HAP-1 (cell line): ENCODE results near the gene EPHA2.

ENCODE experiments used
- DNase-seq, 2 experiments: peaks; one replicate each; pipeline ENCODE4 v3.0.0-alpha.2; 2016 to 2020; ENCODE audit warnings: low spot score in 2 of 2
- H3K27me3 ChIP-seq: fragments of 250-450 bp; sonication (Bioruptor Pico); 2 replicates; pipeline ENCODE4 v1.5.1; 2020; ENCODE audit warnings: low read depth, mild to moderate bottlenecking, moderate library complexity
- H3K36me3 ChIP-seq: fragments of 250-450 bp; sonication (Bioruptor Pico); replicated peaks from 2 replicates; pipeline ENCODE4 v1.5.1; 2020; ENCODE audit warnings: mild to moderate bottlenecking
- H3K4me1 ChIP-seq: fragments of 250-450 bp; sonication (Bioruptor Pico); 2 replicates; pipeline ENCODE4 v1.5.1; 2020; ENCODE audit warnings: mild to moderate bottlenecking
- H3K4me3 ChIP-seq: fragments of 250-450 bp; sonication (Bioruptor Pico); 2 replicates; pipeline ENCODE4 v1.5.1; 2020; ENCODE audit warnings: mild to moderate bottlenecking, moderate library complexity
- H3K9me3 ChIP-seq: fragments of 250-450 bp; sonication (Bioruptor Pico); 2 replicates; pipeline ENCODE4 v1.5.1; 2020; ENCODE audit warnings: mild to moderate bottlenecking, moderate library complexity
- in situ Hi-C: fragments of 300-500 bp; cut with MboI; formaldehyde crosslinking; loops from 3 replicates; pipeline ENCODE4 v1.14.3; 2020; ENCODE audit warnings: low sequenced_read_pairs, inconsistent platforms, mixed read lengths

EPHA2 gene

DNA sequence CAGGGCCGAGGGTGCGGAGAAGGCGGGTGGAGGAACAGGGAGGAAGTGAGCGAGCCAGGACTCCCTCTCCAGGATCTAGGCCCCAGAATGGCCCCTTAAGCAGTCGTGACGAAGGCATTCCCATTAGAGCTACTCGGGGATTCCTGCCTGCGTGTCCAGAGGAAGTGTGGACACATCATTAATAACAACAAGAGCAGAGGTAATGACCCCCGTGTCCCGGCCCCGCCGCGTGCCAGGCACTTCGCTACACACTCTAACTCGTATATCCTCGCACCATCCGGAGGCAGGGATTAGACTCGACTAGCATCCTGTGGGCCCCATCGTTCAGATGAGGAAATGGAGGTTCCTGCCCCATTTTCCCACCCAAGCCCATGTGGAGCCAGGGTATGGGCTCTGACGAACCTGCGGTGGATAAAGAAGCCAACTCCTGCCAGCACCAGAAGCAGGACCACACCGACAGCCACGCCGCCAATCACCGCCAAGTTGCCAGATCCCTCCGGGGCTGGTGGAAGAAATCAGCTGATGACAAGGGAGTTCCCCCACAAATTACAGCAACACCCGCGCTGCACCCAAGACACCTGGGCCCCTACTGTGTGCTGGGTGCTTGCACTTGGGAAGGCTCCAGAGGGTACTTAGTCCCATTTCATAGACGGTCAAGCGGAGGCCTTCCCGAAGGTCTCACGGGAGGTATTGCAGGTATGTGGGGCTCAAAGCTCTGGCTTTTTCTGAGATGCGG, 21.6 kb downstream of the EPHA2 start:
- Histone ChIP-seq H3K4me1 (no peaks in the 10 kb centered on the region), H3K4me3 (no peak overlapping the region), H3K9me3 (no peaks in the 10 kb centered on the region), H3K36me3 (peaks cover 68% of the 10 kb centered on the region), H3K27me3 (no peaks in the 10 kb centered on the region)
- in situ Hi-C loops = no loop called here
- DNase-seq = no peak

DNA sequence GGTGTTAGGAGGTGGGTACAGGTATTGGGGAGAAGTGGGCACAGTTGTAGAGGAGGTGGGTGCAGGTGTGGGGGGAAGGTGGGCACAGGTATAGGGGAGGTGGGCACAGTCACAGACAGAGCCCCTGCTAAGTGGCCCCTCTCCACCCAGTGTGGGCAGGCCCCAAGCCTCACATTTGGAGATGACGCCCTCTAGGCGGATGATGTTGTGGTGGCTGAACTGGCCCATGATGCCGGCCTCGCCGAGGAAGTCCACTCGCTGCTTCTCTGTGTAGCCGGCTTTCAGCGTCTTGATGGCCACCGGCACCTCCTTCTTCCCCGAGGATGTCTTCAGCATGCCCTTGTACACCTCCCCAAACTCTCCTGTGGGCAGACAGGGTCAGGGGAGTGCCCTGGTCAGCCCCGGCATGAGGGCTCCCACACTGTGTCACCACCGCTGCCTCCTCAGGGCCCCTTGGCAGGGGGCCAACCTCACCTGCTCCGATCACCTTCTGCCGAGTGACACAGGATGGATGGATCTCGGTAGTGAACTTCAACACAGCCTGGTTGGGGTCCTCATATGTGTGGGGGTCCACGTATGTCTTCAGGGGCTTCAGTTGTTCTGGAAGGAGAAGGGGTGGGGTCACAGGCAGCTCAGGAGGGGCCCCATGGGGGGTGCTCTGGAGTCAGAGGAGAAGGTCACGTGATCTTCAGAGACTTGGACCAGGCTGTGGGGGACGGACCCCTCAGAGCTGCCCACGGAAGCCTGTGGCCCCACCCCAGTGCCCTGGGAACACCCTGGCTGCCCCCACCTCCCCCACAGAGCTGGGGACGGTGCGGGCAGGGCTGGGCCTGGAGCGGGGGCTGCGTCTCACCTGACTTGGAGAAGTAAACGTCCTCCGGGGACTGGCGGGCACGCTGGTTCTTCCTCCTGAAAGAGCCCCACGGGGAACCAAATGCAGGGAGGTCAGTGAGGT, 22.6 kb downstream of the EPHA2 start:
- in situ Hi-C loops = no loop called here
- H3K27me3 ChIP-seq = no peaks in the 10 kb centered on the region
- no peaks in the 10 kb centered on the region for H3K4me1 ChIP-seq
- no peaks in the 10 kb centered on the region for H3K9me3 ChIP-seq
- peaks cover 70% of the 10 kb centered on the region for H3K36me3 ChIP-seq
- DNase-seq = no peak
- H3K4me3 ChIP-seq = no peak overlapping the region

DNA sequence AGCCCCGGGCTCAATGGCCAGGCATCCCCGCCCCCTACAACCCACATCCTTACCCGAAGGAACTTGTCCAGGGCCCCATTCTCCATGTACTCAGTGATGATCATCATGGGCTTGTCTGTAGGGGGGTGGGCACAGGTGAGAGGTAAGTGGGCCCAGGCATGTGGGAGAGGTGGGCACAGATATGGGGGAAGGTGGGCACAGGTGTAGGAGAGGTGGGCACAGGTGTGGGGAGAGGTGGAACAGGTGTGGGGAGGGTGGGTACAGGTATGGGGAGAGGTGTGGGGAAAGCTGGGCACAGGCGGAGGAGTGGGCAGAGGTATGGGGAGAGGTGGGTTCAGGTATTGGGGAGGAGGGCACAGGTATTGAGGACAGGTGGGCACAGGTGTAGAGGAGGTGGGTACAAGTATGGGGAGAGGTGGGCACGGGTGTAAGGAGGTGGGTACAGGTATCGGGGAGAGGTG, 23.5 kb downstream of the EPHA2 start:
- no peak overlapping the region for H3K4me3 ChIP-seq
- no peak for DNase-seq
- no peaks in the 10 kb centered on the region for H3K27me3 ChIP-seq
- in situ Hi-C loops = no loop called here
- no peaks in the 10 kb centered on the region for H3K9me3 ChIP-seq
- peaks cover 66% of the 10 kb centered on the region for H3K36me3 ChIP-seq
- no peaks in the 10 kb centered on the region for H3K4me1 ChIP-seq

DNA sequence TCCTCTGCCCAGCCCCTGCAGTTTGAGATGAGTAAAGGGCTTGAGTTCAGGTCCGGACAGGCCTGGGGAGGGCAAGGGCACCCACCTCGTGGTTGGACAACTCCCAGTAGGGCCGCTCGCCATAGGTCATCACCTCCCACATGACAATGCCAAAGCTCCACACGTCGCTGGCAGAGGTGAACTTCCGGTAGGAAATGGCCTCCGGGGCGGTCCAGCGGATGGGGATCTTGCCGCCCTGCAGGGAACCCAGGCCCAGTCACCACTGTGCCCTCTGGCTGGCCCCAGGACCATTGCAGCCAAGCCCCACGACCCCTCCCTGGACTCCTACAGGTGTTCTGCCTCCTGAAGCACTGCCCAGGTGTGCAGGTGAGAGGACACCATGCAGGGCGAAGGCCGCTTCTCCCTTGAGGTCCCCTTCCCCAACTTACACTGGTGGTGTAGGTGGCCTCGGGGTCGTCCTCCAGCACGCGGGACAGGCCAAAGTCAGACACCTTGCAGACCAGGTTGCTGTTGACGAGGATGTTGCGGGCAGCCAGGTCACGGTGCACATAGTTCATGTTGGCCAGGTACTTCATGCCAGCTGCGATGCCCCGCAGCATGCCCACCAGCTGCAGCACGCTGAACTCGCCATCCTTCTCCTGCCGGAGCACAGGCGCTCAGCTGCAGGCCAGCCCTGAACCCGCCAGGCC, 24.1 kb downstream of the EPHA2 start:
- Histone ChIP-seq H3K36me3 (peaks cover 70% of the 10 kb centered on the region), H3K4me3 (no peak overlapping the region), H3K4me1 (no peaks in the 10 kb centered on the region), H3K27me3 (no peaks in the 10 kb centered on the region), H3K9me3 (no peaks in the 10 kb centered on the region)
- no peak for DNase-seq
- in situ Hi-C loops = no loop called here

DNA sequence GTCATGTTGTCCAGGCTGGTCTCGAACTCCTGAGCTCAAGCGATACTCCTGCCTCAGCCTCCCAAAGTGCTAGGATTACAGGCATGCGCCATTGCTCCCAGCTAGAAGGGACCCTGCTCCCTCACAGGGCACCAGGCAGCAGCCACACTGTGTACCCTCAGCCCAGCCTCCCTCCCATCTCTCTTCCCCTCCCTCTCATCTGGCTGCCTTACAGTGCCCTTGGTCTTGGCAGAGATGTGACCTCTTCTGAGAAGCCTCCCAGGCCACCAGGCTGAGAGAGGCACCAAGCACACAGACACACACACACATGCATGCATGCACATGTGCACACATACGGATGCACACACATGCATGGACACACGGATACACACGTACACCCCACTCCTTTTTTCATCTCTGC, 25.0 kb downstream of the EPHA2 start:
- Histone ChIP-seq H3K27me3 (no peaks in the 10 kb centered on the region), H3K36me3 (peaks cover 73% of the 10 kb centered on the region), H3K9me3 (no peaks in the 10 kb centered on the region), H3K4me3 (no peak overlapping the region), H3K4me1 (no peaks in the 10 kb centered on the region)
- in situ Hi-C loops = no loop called here
- no peak for DNase-seq

DNA sequence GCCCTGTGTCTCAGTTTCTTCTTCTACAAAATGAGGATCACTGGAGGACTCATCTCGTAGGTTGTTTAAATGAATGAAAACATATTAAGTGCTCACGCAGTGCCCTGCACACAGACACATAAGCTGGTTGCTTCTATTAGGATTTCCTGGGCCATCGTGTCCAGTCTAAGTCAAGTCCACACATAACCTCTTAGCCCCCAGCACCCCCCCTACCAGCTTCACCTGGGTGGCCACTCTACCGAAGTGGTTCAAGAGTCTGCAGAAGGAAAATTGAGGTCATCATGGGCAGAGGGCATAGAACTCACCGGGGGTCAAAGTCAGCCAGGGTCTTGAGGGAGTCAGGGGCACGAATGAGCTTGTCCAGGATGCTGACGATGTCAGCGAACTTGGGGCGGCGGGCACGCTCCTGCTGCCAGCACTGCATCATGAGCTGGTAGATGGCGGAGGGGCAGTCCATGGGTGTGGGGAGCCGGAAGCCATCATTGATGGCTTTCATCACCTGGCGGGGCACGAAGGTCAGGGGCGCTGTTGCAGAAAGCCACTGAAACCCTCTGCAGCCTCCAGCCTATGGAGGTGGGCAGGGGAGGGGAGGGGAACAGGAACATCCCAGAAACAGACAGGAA, 25.8 kb downstream of the EPHA2 start:
- Histone ChIP-seq H3K9me3 (no peaks in the 10 kb centered on the region), H3K4me1 (no peaks in the 10 kb centered on the region), H3K4me3 (no peak overlapping the region), H3K27me3 (no peaks in the 10 kb centered on the region), H3K36me3 (peaks cover 65% of the 10 kb centered on the region)
- no peak for DNase-seq
- in situ Hi-C loops = no loop called here

DNA sequence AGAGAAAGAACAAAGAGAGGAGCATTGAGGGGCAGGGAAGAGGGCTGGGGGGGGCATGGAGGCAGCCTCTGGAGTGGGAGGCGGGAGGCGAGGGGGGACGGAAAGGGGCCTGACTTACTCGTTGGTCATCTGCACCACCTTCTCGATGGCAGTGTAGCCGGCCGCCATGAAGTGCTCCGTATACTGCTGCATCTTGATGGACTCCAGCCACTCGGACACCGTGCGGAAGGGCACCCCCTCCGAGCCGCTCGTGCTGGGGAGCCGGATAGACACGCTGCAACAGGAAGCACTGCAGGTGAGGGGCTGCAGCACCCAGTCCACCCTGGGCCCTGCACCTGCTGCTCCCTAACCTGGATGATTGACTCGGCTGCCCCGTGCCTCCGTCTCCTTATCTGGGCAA, 26.6 kb downstream of the EPHA2 start:
- peaks cover 64% of the 10 kb centered on the region for H3K36me3 ChIP-seq
- DNase-seq = no peak
- H3K4me1 ChIP-seq = no peaks in the 10 kb centered on the region
- H3K27me3 ChIP-seq = no peaks in the 10 kb centered on the region
- H3K9me3 ChIP-seq = no peaks in the 10 kb centered on the region
- in situ Hi-C loops = no loop called here
- no peak overlapping the region for H3K4me3 ChIP-seq

DNA sequence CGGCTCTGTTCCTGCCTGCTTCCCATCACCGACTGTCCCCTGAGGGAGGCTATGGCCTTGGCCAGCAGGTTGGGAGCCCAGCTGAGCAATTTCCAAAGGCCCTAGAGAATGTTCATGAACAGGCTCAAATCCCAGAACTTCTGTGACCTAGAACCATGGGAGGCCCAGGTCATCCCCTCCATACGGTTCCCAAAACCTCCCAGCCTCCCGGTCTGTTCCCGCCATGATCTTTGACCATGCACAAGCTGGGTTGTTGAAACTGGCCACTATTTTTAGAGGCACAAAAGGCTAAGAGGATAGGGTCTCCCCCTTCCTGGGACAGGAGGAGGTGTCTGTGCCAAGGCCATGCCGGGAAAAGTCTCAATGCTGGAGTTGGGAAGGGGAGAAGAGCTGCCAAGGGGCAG, 27.5 kb downstream of the EPHA2 start:
- Histone ChIP-seq H3K9me3 (no peaks in the 10 kb centered on the region), H3K4me3 (no peak overlapping the region), H3K27me3 (no peaks in the 10 kb centered on the region), H3K36me3 (peaks cover 60% of the 10 kb centered on the region), H3K4me1 (no peaks in the 10 kb centered on the region)
- DNase-seq = no peak
- in situ Hi-C loops = no loop called here

DNA sequence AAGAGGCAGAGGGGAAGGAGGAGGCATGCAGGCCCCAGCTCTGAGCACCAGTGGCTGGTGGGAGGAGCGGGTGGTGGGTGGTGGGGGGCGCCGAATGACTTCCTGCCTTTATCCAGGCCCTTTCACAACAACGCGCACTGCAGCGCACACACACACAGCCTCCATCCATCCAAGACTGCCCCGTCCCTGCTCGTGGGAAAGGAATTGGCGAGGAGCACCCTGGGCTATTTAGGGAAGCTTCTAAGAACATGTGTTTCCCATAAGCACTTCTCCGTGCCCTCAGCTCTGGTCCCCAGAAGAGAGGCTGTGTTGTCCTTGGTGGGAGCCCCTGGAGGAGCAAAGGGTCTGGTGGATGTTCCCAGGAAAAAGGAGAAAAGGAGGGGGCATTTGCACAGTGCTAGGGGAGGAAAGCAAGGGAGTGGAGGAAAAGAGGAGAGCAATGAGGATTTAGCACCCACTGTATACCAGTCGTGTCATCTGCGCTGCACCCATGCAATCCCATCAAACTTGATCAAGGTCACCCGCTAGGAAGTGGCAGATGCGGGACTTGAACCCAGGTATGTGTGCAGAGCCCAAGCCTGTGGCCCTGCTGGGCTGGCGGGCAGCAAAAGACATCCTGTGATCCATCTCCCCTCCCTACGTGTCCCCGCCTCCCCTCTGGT, 28.1 kb downstream of the EPHA2 start:
- peaks cover 60% of the 10 kb centered on the region for H3K36me3 ChIP-seq
- no peaks in the 10 kb centered on the region for H3K27me3 ChIP-seq
- in situ Hi-C loops = no loop called here

DNA sequence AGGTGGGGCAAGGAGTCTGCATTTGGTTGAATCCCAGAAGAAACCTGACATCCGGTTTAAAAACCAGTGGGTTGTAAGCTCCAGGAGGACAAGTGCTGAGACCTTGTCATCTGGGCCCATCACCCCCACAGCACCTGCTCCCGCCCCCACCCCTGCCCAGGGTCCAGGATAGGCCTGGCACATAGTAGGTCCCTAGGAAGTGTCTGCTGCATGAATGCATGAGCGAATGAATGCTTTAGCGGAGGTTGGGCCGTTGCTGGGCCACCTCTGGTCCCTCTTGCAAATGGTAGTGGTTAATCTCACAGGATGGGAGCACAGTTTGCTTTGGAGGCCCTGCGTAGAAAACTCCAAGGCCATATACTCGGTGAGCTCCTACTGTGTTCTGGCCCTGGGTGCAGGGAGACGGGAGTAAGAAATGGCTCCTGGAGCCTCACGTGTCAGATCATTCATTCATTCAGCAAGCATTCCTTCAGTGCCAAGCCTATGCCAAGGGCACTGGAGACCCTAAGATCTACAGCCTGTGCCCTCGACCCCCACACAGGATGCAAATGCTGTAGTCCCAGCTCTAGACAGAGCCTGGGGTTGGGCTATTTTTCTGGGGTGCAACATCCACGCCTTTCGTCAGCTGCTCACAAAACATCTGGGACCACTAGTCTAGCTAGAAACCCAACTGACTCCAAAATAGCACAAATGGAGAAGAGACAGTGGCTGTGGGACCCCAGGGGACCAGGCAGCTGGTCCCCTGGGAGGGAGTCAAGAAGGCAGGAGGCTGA, 28.9 kb downstream of the EPHA2 start:
- Histone ChIP-seq H3K27me3 (no peaks in the 10 kb centered on the region), H3K9me3 (no peaks in the 10 kb centered on the region), H3K4me3 (no peak overlapping the region), H3K4me1 (no peaks in the 10 kb centered on the region), H3K36me3 (peaks cover 57% of the 10 kb centered on the region)
- in situ Hi-C loops = no loop called here
- no peak for DNase-seq

More for the DNA sequence above, 28.1 kb downstream of the EPHA2 start:
- Histone ChIP-seq H3K9me3 (no peaks in the 10 kb centered on the region), H3K4me3 (no peak overlapping the region), H3K4me1 (no peaks in the 10 kb centered on the region)
- no peak for DNase-seq

DNA sequence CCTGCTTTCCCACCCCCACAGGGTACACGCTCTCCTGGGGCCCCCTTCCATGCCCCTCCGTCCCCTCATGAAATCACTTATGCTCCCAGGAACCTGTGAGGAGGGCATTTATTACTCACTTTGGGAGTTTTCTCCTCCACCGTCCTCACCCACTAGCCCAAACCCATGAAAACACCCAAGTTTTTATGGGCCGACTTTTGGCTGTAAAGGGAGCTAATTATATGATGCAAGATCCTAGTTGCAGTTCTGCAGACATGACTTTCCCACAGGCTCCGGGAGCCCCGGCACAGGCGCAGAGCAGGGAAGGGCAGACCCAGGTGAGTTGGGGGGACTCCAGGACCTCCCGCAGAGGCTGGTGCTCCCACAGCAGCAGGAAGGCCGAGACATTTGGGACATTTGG, 29.7 kb downstream of the EPHA2 start:
- no peak for DNase-seq
- no peaks in the 10 kb centered on the region for H3K9me3 ChIP-seq
- no peaks in the 10 kb centered on the region for H3K4me1 ChIP-seq
- no peak overlapping the region for H3K4me3 ChIP-seq
- peaks cover 49% of the 10 kb centered on the region for H3K36me3 ChIP-seq
- in situ Hi-C loops = no loop called here
- H3K27me3 ChIP-seq = no peaks in the 10 kb centered on the region

DNA sequence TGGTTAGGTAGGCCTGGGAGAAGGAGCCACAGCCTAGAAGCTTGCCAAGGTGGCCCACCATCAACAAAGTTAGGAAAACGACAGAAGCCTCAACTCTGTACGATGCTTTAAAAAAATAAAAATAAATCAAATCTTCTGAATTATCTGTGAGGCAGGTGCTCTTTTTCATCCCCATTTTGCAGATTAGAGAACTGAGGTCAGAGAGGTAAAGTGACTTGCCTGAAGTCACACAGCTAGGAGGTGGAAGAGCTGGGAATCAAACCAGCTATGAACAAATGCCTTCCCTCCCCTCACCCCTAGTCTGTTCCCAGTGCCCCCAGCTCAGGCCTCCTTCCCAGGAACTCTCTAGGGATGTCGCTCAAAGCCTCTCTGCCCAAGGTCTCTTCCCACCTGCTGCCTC, 30.4 kb downstream of the EPHA2 start:
- in situ Hi-C loops = no loop called here
- no peak for DNase-seq
- Histone ChIP-seq H3K9me3 (no peaks in the 10 kb centered on the region), H3K4me1 (no peaks in the 10 kb centered on the region), H3K4me3 (no peak overlapping the region), H3K36me3 (peaks cover 43% of the 10 kb centered on the region), H3K27me3 (no peaks in the 10 kb centered on the region)
